Measurements from ENCODE around the gene CR1. TPM values are rescaled to one million over a fixed set of nuclear protein-coding genes. Genes with fewer than 3 reads are reported as not detected.
"Not testable (repeated sequence)": the region's sequence is repeated elsewhere in the genome, so short reads cannot be mapped to it uniquely, and the experiment has no call there.

CR1 gene
- total and polyA plus RNA-seq, 4 donors: 0.22 to 4.0 (median 0.69) TPM

DNA sequence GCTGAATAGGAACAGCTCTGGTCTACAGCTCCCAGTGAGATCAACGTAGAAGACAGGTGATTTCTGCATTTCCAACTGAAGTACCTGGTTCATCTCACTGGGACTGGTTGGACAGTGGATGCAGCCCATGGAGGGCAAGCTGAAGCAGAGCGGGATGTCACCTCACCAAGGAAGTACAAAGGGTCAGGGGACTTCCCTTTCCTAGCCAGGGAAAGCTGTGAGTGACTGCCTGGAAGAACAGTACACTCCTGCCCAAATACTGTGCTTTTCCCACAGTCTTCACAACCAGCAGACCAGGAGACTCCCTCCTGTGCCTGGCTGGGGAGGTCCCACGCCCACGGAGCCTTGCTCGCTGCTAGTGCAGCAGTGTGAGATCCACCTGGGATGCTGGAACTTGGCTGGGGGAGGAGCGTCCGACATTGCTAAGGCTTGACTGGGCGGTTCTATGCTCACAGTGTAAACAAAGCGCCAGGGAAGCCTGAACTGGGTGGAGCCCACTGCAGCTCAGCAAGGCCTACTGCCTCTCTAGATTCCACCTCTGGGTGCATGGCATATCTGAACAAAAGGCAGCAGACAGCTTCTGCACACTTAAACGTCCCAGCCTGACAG, 163.7 kb downstream of the CR1 start:
- no peaks in the 10 kb centered on the region for H3K9me3 ChIP-seq (ENCODE audit: control insufficient read depth, insufficient read depth, low read length)
- no peaks in the 10 kb centered on the region for H3K4me1 ChIP-seq (ENCODE audit: control insufficient read depth, insufficient read depth, low read length)
- no peak for DNase-seq (ENCODE audit: low read depth in 4 of 6, low spot score in 6 of 6)
- no peak overlapping the region for H3K4me3 ChIP-seq (ENCODE audit: low read depth, low read length)
- no peaks in the 10 kb centered on the region for H3K36me3 ChIP-seq (ENCODE audit: control insufficient read depth, insufficient read depth, low read length)
- H3K27ac ChIP-seq (ENCODE audit: low read depth, low read length): no peak overlapping the region
- no peaks in the 10 kb centered on the region for H3K27me3 ChIP-seq (ENCODE audit: control insufficient read depth, insufficient read depth, low read length)
- WGBS (ENCODE audit: insufficient coverage): 81% methylated on average over 8 of the region's 10 CpGs

- DNase-seq (ENCODE audit: low read depth in 4 of 6, low spot score in 6 of 6); H3K9me3 ChIP-seq (ENCODE audit: control insufficient read depth, insufficient read depth, low read length); H3K27ac ChIP-seq (ENCODE audit: low read depth, low read length); H3K4me3 ChIP-seq (ENCODE audit: low read depth, low read length); H3K4me1 ChIP-seq (ENCODE audit: control insufficient read depth, insufficient read depth, low read length); H3K27me3 ChIP-seq (ENCODE audit: control insufficient read depth, insufficient read depth, low read length); H3K36me3 ChIP-seq (ENCODE audit: control insufficient read depth, insufficient read depth, low read length): not testable (repeated sequence)
- no CpG with 5 or more reads among the region's 2 CpGs for WGBS (ENCODE audit: insufficient coverage)
These were observed 165.5 kb downstream of the CR1 start for GRCh38 chr1:207661420-207661819.

GRCh38 chr1:207666342-207666741, 170.4 kb downstream of the CR1 start:
- DNase-seq (ENCODE audit: low read depth in 4 of 6, low spot score in 6 of 6): no peak
- H3K27me3 ChIP-seq (ENCODE audit: control insufficient read depth, insufficient read depth, low read length): peaks cover 26% of the 10 kb centered on the region
- H3K27ac ChIP-seq (ENCODE audit: low read depth, low read length): no peak overlapping the region
- no peak overlapping the region for H3K4me3 ChIP-seq (ENCODE audit: low read depth, low read length)
- no CpG with 5 or more reads among the region's 1 CpG for WGBS (ENCODE audit: insufficient coverage)
- H3K9me3 ChIP-seq (ENCODE audit: control insufficient read depth, insufficient read depth, low read length): no peaks in the 10 kb centered on the region
- H3K36me3 ChIP-seq (ENCODE audit: control insufficient read depth, insufficient read depth, low read length): no peaks in the 10 kb centered on the region
- H3K4me1 ChIP-seq (ENCODE audit: control insufficient read depth, insufficient read depth, low read length): peaks cover 9% of the 10 kb centered on the region

DNA sequence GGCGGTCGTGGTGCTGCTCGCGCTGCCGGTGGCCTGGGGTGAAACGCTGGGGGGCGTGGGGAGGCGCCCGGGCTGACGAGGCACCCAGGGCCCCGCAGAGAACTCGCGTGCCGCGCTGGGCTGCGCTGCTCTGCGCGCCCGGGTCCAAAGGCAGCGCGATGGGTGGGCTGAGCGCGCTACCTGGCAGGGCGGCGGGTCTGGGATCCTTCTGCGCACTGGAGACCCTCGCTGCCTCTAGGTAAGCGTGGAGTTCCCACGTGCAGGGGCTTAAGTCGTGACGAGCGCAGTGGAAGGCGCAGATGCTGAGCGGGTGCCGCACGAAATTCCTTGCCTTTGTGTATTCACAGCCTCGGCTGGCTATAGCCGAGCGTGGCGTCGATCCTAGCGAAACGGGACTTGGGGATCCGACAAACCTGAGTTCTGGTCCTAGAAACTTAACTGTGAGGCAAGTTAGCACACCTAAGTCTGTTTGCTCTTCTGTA, 173.6 kb downstream of the CR1 start:
- 10% methylated on average over 44 of the region's 44 CpGs for WGBS (ENCODE audit: insufficient coverage)
- no peaks in the 10 kb centered on the region for H3K9me3 ChIP-seq (ENCODE audit: control insufficient read depth, insufficient read depth, low read length)
- no peaks in the 10 kb centered on the region for H3K36me3 ChIP-seq (ENCODE audit: control insufficient read depth, insufficient read depth, low read length)
- peaks cover 26% of the 10 kb centered on the region for H3K27me3 ChIP-seq (ENCODE audit: control insufficient read depth, insufficient read depth, low read length)
- H3K4me1 ChIP-seq (ENCODE audit: control insufficient read depth, insufficient read depth, low read length): peaks cover 9% of the 10 kb centered on the region
- peak in 2 of 6 donors; percentile 15 to 41 for DNase-seq (ENCODE audit: low read depth in 4 of 6, low spot score in 6 of 6)
- no peak overlapping the region for H3K27ac ChIP-seq (ENCODE audit: low read depth, low read length)
- H3K4me3 ChIP-seq (ENCODE audit: low read depth, low read length): no peak overlapping the region

DNA sequence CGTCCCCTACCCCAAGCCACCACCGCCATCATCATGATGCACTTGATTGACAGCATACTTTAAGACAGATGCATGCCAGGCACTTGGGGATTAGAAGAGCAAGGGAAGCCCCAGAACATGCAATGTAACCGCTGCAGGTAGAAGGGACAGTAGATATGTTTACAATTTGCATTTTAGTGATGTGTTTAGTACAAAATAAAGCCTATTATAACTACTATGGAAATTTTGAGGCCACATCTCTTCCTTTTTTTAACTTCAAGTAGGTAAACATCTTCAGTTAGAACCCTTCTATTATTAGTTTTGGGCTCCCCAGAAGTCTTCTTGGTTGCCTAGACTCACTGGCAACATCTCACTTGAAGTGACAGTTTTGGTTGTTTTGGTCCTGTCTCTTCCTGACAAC, 174.2 kb downstream of the CR1 start:
- no peak overlapping the region for H3K4me3 ChIP-seq (ENCODE audit: low read depth, low read length)
- no CpG with 5 or more reads among the region's 3 CpGs for WGBS (ENCODE audit: insufficient coverage)

GRCh38 chr1:207670997-207671396, 175.0 kb downstream of the CR1 start:
- no peak overlapping the region for H3K4me3 ChIP-seq (ENCODE audit: low read depth, low read length)
- H3K27me3 ChIP-seq (ENCODE audit: control insufficient read depth, insufficient read depth, low read length): peaks cover 26% of the 10 kb centered on the region
- H3K36me3 ChIP-seq (ENCODE audit: control insufficient read depth, insufficient read depth, low read length): no peaks in the 10 kb centered on the region
- no peak overlapping the region for H3K27ac ChIP-seq (ENCODE audit: low read depth, low read length)
- H3K4me1 ChIP-seq (ENCODE audit: control insufficient read depth, insufficient read depth, low read length): peaks cover 9% of the 10 kb centered on the region
- 62% methylated on average over 3 of the region's 3 CpGs for WGBS (ENCODE audit: insufficient coverage)
- no peaks in the 10 kb centered on the region for H3K9me3 ChIP-seq (ENCODE audit: control insufficient read depth, insufficient read depth, low read length)
- no peak for DNase-seq (ENCODE audit: low read depth in 4 of 6, low spot score in 6 of 6)

More for the DNA sequence above, 174.2 kb downstream of the CR1 start:
- peaks cover 9% of the 10 kb centered on the region for H3K4me1 ChIP-seq (ENCODE audit: control insufficient read depth, insufficient read depth, low read length)
- no peaks in the 10 kb centered on the region for H3K36me3 ChIP-seq (ENCODE audit: control insufficient read depth, insufficient read depth, low read length)
- no peak overlapping the region for H3K27ac ChIP-seq (ENCODE audit: low read depth, low read length)
- no peaks in the 10 kb centered on the region for H3K9me3 ChIP-seq (ENCODE audit: control insufficient read depth, insufficient read depth, low read length)
- no peak for DNase-seq (ENCODE audit: low read depth in 4 of 6, low spot score in 6 of 6)
- peaks cover 26% of the 10 kb centered on the region for H3K27me3 ChIP-seq (ENCODE audit: control insufficient read depth, insufficient read depth, low read length)

GRCh38 chr1:207672522-207673130, 176.7 kb downstream of the CR1 start:
- no CpG with 5 or more reads among the region's 5 CpGs for WGBS (ENCODE audit: insufficient coverage)
- DNase-seq (ENCODE audit: low read depth in 4 of 6, low spot score in 6 of 6): peak in 4 of 6 donors; percentile 10 to 86 (median 53)
- no peaks in the 10 kb centered on the region for H3K9me3 ChIP-seq (ENCODE audit: control insufficient read depth, insufficient read depth, low read length)
- H3K36me3 ChIP-seq (ENCODE audit: control insufficient read depth, insufficient read depth, low read length): no peaks in the 10 kb centered on the region
- H3K27me3 ChIP-seq (ENCODE audit: control insufficient read depth, insufficient read depth, low read length): peaks cover 24% of the 10 kb centered on the region
- no peak overlapping the region for H3K27ac ChIP-seq (ENCODE audit: low read depth, low read length)
- H3K4me3 ChIP-seq (ENCODE audit: low read depth, low read length): no peak overlapping the region
- peaks cover 9% of the 10 kb centered on the region for H3K4me1 ChIP-seq (ENCODE audit: control insufficient read depth, insufficient read depth, low read length)

GRCh38 chr1:207673399-207673798, 177.4 kb downstream of the CR1 start:
- H3K4me3 ChIP-seq (ENCODE audit: low read depth, low read length): no peak overlapping the region
- no peak for DNase-seq (ENCODE audit: low read depth in 4 of 6, low spot score in 6 of 6)
- peaks cover 9% of the 10 kb centered on the region for H3K4me1 ChIP-seq (ENCODE audit: control insufficient read depth, insufficient read depth, low read length)
- no peak overlapping the region for H3K27ac ChIP-seq (ENCODE audit: low read depth, low read length)
- peaks cover 21% of the 10 kb centered on the region for H3K27me3 ChIP-seq (ENCODE audit: control insufficient read depth, insufficient read depth, low read length)
- no peaks in the 10 kb centered on the region for H3K9me3 ChIP-seq (ENCODE audit: control insufficient read depth, insufficient read depth, low read length)
- 100% methylated on average over 1 of the region's 6 CpGs for WGBS (ENCODE audit: insufficient coverage)
- H3K36me3 ChIP-seq (ENCODE audit: control insufficient read depth, insufficient read depth, low read length): no peaks in the 10 kb centered on the region

- no peaks in the 10 kb centered on the region for H3K36me3 ChIP-seq (ENCODE audit: control insufficient read depth, insufficient read depth, low read length)
- no peak for DNase-seq (ENCODE audit: low read depth in 4 of 6, low spot score in 6 of 6)
- no peak overlapping the region for H3K27ac ChIP-seq (ENCODE audit: low read depth, low read length)
- no peaks in the 10 kb centered on the region for H3K9me3 ChIP-seq (ENCODE audit: control insufficient read depth, insufficient read depth, low read length)
- H3K4me1 ChIP-seq (ENCODE audit: control insufficient read depth, insufficient read depth, low read length): no peaks in the 10 kb centered on the region
- 79% methylated on average over 4 of the region's 4 CpGs for WGBS (ENCODE audit: insufficient coverage)
- H3K27me3 ChIP-seq (ENCODE audit: control insufficient read depth, insufficient read depth, low read length): peaks cover under 1% of the 10 kb centered on the region
- no peak overlapping the region for H3K4me3 ChIP-seq (ENCODE audit: low read depth, low read length)
These were observed 180.2 kb downstream of the CR1 start for GRCh38 chr1:207676153-207676552.

Measured in spinal cord (tissue), 10 donors.